ENCODE data around the gene MT3.
"Not testable (repeated sequence)": the region's sequence is repeated elsewhere in the genome, so short reads cannot be mapped to it uniquely, and the experiment has no call there.

The MT3 gene

GRCh38 chr16:56608043-56608875, 18.9 kb downstream of the MT3 start, which contains the start of gene MT2A:
Gene MT2A, plus strand, starts transcription at chr16:56608584. Its CDS starts 72 bp downstream, at chr16:56608656.
- peak; percentile 76 to 98 (median 90) for DNase-seq
- intact Hi-C loops (cut with DNase I): loop anchor here (2.0 to 10.0 kb wide), 2 partner anchors 75 to 163 kb away; partner anchors contain the start of gene MT1X

DNA sequence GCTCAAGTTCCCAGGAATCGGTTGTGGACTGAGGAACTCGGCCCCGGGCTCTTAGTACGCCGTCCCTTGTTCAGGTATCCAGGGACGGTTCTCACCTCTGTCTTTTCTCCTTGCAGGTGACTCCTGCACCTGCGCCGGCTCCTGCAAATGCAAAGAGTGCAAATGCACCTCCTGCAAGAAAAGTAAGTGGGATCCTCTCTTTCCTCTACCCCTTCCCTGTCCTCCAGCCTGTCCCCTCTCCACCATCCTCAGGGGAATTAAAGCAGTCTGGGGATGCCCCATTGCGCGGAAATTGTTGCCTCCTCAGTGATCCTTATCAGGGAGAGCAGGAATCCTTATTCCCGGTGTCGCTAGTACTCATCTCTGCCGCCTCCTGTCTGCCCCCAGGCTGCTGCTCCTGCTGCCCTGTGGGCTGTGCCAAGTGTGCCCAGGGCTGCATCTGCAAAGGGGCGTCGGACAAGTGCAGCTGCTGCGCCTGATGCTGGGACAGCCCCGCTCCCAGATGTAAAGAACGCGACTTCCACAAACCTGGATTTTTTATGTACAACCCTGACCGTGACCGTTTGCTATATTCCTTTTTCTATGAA, 19.6 kb downstream of the MT3 start:
- intact Hi-C loops (cut with DNase I): loop anchor here (2.0 to 10.0 kb wide), 2 partner anchors 74 to 164 kb away; partner anchors contain the start of gene MT1X

DNA sequence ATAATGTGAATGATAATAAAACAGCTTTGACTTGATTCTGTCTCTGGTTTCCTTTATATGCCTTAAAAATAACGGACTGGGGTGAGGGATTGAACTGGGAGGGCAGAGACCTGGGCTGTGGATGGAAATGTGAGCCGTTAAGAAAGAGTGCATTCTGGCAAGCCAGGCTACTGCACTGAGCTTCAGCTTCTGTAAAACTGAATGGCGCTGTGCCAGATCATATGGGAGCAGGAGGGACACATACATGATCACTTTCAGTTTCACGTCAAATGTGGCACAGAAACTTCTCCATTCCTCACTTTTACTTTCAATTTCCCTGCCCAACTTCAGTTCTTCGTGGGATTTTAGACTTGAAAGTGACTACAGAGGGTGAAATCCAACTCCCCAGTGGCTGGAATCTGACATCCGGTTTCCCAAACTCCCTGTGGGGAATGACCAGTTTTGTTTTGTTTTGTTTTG, 20.2 kb downstream of the MT3 start:
- DNase-seq: peak in 2 of 10 donors; percentile 42 to 55

More for the DNA sequence above, 19.6 kb downstream of the MT3 start:
- DNase-seq: peak in 1 of 10 donors; percentile 90

GRCh38 chr16:56610017-56610608, 20.8 kb downstream of the MT3 start:
- DNase-seq: no peak
- intact Hi-C loops (cut with DNase I): no loop called here

More for the DNA sequence above, 20.2 kb downstream of the MT3 start:
- intact Hi-C loops (cut with DNase I): loop anchor here (2.0 to 10.0 kb wide), 2 partner anchors 73 to 165 kb away; partner anchors contain the start of gene MT1X

- DNase-seq: no peak
- intact Hi-C loops (cut with DNase I): no loop called here
These were observed 21.3 kb downstream of the MT3 start for GRCh38 chr16:56610609-56611111.

DNA sequence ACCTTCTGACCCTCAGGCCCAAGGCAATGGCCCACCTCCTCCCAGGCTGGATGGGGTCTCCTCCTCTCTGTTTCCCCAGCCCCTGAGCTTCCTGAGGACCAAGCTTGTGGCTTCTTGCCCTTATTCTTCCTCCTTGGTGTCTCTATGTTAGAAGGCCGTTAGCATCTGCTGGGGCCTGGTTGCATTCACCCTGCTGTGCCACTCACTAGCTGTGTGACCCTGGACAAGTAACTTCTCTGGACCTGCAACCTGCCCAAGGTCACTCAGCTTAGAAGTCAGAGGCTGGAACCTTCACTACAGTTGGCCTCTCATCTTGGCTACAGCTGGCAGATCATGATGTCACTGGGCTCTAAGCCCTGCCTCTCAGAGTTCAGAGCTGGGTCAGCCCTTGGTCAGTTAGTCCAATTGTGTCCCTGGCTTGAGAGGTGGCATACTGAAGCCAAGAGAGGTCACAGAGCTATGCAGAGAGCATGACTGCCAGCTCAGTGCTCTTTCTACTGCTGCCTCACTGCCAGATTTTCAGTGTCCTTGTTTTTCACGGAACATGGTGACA, 22.0 kb downstream of the MT3 start:
- intact Hi-C loops (cut with DNase I): no loop called here
- no peak for DNase-seq

- intact Hi-C loops (cut with DNase I): no loop called here
- DNase-seq: no peak
These were observed 24.4 kb downstream of the MT3 start for GRCh38 chr16:56613706-56614105.

DNA sequence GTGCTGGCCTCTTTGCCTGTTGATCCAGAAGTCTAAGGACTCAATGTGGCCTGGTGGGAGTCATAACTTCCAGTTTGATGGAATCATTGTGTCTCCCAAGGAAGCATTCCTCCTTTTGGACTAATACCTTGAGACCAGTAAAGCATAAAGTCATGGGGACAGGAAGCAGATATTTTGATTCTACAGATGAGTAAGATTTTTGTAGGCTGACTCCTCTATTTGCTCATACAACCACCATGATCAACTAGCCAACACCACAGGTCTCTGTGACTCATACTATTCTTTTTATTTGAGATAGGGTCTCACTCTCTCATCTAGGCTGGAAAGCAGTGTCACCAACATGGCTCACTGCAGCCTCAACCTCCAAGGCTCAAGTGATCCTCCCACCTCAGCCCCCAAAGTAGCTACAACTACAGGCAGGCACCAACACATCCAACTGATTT, 25.2 kb downstream of the MT3 start:
- intact Hi-C loops (cut with DNase I): no loop called here
- no peak for DNase-seq

GRCh38 chr16:56615353-56615752, 26.0 kb downstream of the MT3 start:
- intact Hi-C loops (cut with DNase I): no loop called here
- no peak for DNase-seq

- no peak for DNase-seq
- intact Hi-C loops (cut with DNase I): no loop called here
These were observed 27.4 kb downstream of the MT3 start for GRCh38 chr16:56616608-56617211.

- peak in 4 of 10 donors; percentile 46 to 93 (median 66) for DNase-seq
- intact Hi-C loops (cut with DNase I): no loop called here
These were observed 28.1 kb downstream of the MT3 start for GRCh38 chr16:56617212-56618085.

- no peak for DNase-seq
- intact Hi-C loops (cut with DNase I): no loop called here
These were observed 28.8 kb downstream of the MT3 start for GRCh38 chr16:56618138-56618537.

- no peak for DNase-seq
- intact Hi-C loops (cut with DNase I): no loop called here
These were observed 31.1 kb downstream of the MT3 start for GRCh38 chr16:56620339-56620897.

- DNase-seq; intact Hi-C loops (cut with DNase I): not testable (repeated sequence)
These were observed 32.5 kb downstream of the MT3 start for GRCh38 chr16:56621665-56622445.

- intact Hi-C loops (cut with DNase I); DNase-seq: not testable (repeated sequence)
These were observed 33.9 kb downstream of the MT3 start for GRCh38 chr16:56623184-56623583.

DNA sequence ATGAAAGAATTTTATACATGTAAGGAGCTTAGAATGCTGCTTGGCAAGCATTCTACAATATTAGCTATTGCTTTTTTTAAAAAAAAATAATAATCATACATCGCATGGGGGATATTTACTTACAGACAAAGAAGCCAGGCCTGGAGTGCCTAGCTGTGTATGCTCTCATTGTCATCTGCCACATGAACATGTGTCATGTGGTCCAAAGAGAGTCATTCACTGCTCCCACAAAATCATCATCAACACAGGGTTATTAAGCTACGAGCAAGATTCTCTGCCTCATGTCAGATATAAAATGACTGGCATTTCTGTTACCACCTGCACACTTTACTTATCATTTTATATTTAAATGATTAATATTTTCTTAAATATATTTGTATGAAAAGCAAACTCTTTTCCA, 34.3 kb downstream of the MT3 start:
- intact Hi-C loops (cut with DNase I): no loop called here
- DNase-seq: no peak

GRCh38 chr16:56625140-56625942, 36.0 kb downstream of the MT3 start, which contains the start of gene MT1E:
Gene MT1E, plus strand, starts transcription at chr16:56625781. Its CDS starts 71 bp downstream, at chr16:56625852.
- DNase-seq: peak in 6 of 10 donors; percentile 35 to 91 (median 54)

More at GRCh38 chr16:56625140-56625942, 36.0 kb downstream of the MT3 start, which contains the start of gene MT1E:
- intact Hi-C loops (cut with DNase I): no loop called here

Measured in posterior cingulate gyrus (tissue), 11 donors.